ENCODE data around the gene STK33. TPM values are rescaled to one million over a fixed set of nuclear protein-coding genes. Genes with fewer than 3 reads are reported as not detected.

The STK33 gene
- total and polyA plus RNA-seq, 2 donors (not counting 3 experiments of a cell fraction or from before 2014, with no cell fraction given), result 0.63 to 3.4 TPM

- no peaks in the 10 kb centered on the region for H3K4me1 ChIP-seq (ENCODE audit: control insufficient read depth, extremely low read depth, insufficient read depth, low read length)
- no peak overlapping the region for H2AFZ ChIP-seq (ENCODE audit: low read depth, low read length)
- no TSS peak for BruUV-seq (replicated peaks)
- no peak overlapping the region for H3K4me2 ChIP-seq (ENCODE audit: insufficient read depth, low read length)
- H3K9ac ChIP-seq (replicated peaks; ENCODE audit: extremely low read depth, insufficient read depth, low read length), result no peak overlapping the region
- TF ChIP-seq EZH2 (IDR thresholded peaks at IDR 0.05; ENCODE audit: borderline replicate concordance, low read depth, low read length, severe bottlenecking), result no peak
- TF ChIP-seq POLR2A (IDR thresholded peaks at IDR 0.05; ENCODE audit: low read depth, low read length), result no peak
- no peak for TF ChIP-seq MYC (IDR thresholded peaks at IDR 0.05; ENCODE audit: low read depth, low read length)
- no peak for TF ChIP-seq POLR2AphosphoS5 (IDR thresholded peaks at IDR 0.05; ENCODE audit: insufficient read depth, low read depth, low read length)
- TF ChIP-seq CTCF (IDR thresholded peaks at IDR 0.05; ENCODE audit: extremely low read depth in 1 of 2, insufficient read depth in 1 of 2, low read depth in 1 of 2, low read length in 2 of 2), result no peak
- no peak for TF ChIP-seq GATA2 (IDR thresholded peaks at IDR 0.05; ENCODE audit: insufficient read depth, insufficient read length, low read depth, low read length)
- no peak overlapping the region for H3K27ac ChIP-seq (ENCODE audit: insufficient read depth, low read depth, low read length)
- FAIRE-seq (no peak), DNase-seq (ENCODE audit: low read depth, low spot score) (peak; percentile 10)
- H3K27me3 ChIP-seq (ENCODE audit: control insufficient read depth in 2 of 2, insufficient read depth in 2 of 2, low read length in 2 of 2), result no peaks in the 10 kb centered on the region
- dilution Hi-C loops (cut with MboI; ENCODE audit: extremely low pct_ligation_motif_present, low sequenced_read_pairs), result no loop called here
- H4K20me1 ChIP-seq (replicated peaks; ENCODE audit: control insufficient read depth, extremely low read depth, insufficient read depth, low read length), result no peaks in the 10 kb centered on the region
- H3K9me3 ChIP-seq (replicated peaks; ENCODE audit: control insufficient read depth, insufficient read depth, low read length), result no peaks in the 10 kb centered on the region
- no peaks in the 10 kb centered on the region for H3K9me1 ChIP-seq (replicated peaks; ENCODE audit: control insufficient read depth, extremely low read depth, insufficient read depth, low read length)
- no peaks in the 10 kb centered on the region for H3K79me2 ChIP-seq (ENCODE audit: control insufficient read depth, insufficient read depth, low read length)
- H3K4me3 ChIP-seq (replicated peaks in 1 of 3; ENCODE audit: insufficient read depth in 1 of 3, low read depth in 1 of 3, low read length in 3 of 3), result no peak overlapping the region
- CTCF ChIA-PET, result no interaction called here
- intact Hi-C loops (cut with micrococcal nuclease), result no loop called here
- H3K36me3 ChIP-seq (ENCODE audit: control insufficient read depth in 2 of 2, extremely low read depth in 1 of 2, insufficient read depth in 2 of 2, low read length in 2 of 2), result peaks cover 0 to 15% of the 10 kb centered on the region in 2 experiments
- POLR2A ChIA-PET, result no interaction called here
Observed at GRCh38 chr11:8642196-8642841, 48.3 kb upstream of the STK33 start.
